Measurements from ENCODE around the gene FARS2.
"Not testable (repeated sequence)": the region's sequence is repeated elsewhere in the genome, so short reads cannot be mapped to it uniquely, and the experiment has no call there.

Gene FARS2

GRCh38 chr6:5534643-5535042 lies 273.3 kb downstream of the FARS2 start:
- no peak for DNase-seq (ENCODE audit: low read depth in 2 of 2)

- DNase-seq (ENCODE audit: low read depth in 2 of 2): no peak
These were observed 275.3 kb downstream of the FARS2 start for GRCh38 chr6:5536644-5537043.

DNA sequence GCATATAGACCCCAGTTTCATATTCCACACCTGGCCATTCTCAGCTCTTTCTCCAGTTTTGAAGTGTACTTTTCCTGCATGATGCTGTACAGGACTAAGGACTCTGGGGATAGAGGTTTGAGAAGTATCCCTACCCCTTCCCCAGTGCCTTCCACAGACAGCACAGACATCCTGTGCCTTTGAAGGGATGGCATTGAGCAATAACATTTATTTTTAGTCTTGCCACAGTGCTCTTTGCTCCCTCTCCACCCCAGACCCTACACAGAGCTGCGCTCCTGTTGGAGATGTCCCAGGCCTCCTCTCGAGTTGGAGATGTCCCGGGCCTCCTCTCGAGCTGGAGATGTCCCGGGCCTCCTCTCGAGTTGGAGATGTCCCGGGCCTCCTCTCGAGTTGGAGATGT lies 275.8 kb downstream of the FARS2 start:
- no peak for DNase-seq (ENCODE audit: low read depth in 2 of 2)

GRCh38 chr6:5537967-5538366 lies 276.7 kb downstream of the FARS2 start:
- no peak for DNase-seq (ENCODE audit: low read depth in 2 of 2)

GRCh38 chr6:5540370-5540769 lies 279.1 kb downstream of the FARS2 start:
- DNase-seq (ENCODE audit: low read depth in 2 of 2): no peak

- no peak for DNase-seq (ENCODE audit: low read depth in 2 of 2)
These were observed 279.7 kb downstream of the FARS2 start for GRCh38 chr6:5541025-5541424.

DNA sequence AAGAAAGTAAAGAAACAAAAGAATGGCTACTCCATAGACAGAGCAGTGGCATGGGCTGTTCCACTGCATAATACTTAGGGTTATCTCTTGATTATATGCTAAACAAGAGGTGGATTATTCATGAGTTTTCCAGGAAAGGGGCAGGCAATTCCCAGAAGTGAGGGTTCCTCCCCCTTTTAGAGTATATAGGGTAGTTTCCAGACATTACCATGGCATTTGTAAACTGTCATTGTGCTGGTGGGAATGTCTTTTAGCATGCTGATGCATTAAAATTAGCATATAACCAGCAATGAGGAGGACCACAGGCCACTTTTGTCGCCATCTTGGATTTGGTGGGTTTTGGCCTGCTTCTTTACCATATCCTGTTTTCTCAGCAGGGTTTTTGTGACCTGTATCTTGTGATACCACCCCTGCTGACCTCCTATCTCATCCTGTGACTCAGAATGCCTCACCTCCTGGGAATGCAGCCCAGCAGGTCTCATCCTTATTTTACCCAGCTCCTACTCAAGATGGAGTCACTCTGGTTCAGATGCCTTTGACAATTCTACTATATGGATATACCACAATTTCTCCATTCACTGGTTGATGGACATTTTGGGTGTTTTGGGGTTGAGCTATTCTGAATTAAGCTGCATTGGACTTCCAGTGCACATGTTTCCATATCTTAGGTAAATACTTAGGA lies 280.6 kb downstream of the FARS2 start:
- no peak for DNase-seq (ENCODE audit: low read depth in 2 of 2)

- DNase-seq (ENCODE audit: low read depth in 2 of 2): no peak
These were observed 286.2 kb downstream of the FARS2 start for GRCh38 chr6:5547556-5547955.

DNA sequence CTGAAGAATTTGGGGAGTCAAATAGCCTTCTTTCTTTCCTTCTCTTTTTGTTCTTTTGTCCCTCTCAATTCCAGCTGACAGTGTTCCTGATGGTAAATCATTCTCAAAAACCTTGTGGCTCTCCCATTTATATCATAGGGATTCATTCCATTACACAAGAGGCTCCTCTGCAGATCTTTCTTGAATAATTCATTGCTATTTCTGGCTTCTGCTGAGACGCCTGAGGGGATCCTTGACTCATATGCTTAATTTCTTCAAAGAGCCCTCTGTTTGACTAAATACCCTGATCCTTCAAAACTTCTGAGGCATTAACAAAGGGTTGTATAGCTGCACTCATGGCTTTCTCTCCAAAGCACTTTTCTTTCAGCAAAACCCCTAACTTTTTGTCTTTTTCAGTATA lies 289.3 kb downstream of the FARS2 start:
- DNase-seq (ENCODE audit: low read depth in 2 of 2): no peak

DNA sequence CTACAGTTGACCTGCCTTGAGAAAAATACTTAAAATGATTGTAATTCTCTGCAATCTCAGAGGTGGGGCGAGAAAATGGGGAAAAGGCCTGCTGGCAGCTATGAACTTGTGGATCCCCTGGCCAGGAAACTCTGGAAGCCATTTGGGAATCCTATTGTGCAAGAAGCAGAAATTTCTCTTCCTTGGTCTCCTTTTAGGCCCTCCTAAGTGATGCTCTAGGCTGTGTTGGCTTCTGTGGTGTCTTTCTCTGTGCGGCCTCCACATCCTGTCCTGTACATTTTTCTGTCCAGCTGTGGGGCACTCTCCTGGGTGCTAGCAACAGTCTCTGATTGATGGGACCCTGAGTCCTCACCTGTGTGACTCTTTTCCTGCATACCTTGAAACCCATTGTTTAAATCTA lies 290.9 kb downstream of the FARS2 start:
- no peak for DNase-seq (ENCODE audit: low read depth in 2 of 2)

DNA sequence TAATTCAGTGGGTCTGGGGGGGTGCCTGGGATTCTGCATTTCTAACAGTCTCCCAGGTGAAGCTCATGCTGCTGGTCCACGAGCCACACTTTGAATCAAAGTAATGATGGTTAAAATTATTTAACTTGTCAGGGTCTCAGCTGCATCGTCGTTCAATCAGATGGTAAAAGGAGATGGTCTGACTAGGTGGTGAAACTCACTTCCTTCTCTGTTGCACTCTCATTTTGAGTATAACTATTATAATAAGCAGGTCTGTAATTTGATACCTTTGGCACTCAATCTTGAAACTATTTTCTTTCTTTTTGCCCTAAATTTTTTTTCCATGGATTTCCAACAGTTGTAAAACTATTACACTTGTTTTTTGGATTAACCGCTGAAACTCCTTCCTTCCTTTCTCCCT lies 292.5 kb downstream of the FARS2 start:
- DNase-seq (ENCODE audit: low read depth in 2 of 2): no peak

DNA sequence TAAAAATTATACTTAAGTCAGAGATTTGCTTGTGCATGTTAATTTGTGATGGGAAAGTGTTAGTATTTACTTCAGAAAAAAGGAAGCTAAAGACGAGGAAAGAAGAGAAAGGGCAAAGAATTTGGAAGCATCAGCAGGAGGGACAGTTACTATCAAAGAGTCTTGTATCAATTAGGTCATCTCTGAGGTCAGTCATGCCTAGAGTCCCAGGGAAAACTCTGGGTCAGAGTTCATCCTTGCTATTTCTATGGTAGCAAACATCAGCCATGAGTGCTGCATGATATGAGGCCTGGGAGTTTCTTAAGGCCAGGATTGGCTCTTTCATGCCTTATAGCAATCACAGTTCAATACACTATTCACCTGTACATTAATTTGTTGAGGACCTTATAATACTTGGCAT lies 292.9 kb downstream of the FARS2 start:
- DNase-seq (ENCODE audit: low read depth in 2 of 2): no peak

DNA sequence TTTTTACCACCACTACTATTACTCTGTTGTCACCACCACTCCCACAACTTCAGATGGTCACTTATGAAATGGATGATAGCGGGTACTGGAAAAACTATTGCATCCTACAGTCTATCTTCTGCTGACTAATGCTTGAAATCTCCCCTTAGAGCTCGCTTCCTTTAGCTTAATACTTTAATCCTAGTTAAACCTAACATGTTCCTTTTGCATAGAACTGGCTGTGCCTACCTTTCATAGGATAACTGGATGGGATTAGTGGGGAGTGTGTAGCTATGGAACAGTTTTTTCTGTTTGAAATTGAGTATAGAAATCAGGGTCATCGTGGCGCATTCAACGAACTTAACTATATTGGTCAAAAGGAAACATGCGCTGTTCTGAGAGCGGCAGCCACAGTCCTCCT lies 294.7 kb downstream of the FARS2 start:
- DNase-seq (ENCODE audit: low read depth in 2 of 2): no peak

GRCh38 chr6:5557506-5557905 lies 296.2 kb downstream of the FARS2 start:
- no peak for DNase-seq (ENCODE audit: low read depth in 2 of 2)

- DNase-seq (ENCODE audit: low read depth in 2 of 2): no peak
These were observed 298.3 kb downstream of the FARS2 start for GRCh38 chr6:5559651-5560050.

GRCh38 chr6:5562277-5562676 lies 301.0 kb downstream of the FARS2 start:
- no peak for DNase-seq (ENCODE audit: low read depth in 2 of 2)

DNA sequence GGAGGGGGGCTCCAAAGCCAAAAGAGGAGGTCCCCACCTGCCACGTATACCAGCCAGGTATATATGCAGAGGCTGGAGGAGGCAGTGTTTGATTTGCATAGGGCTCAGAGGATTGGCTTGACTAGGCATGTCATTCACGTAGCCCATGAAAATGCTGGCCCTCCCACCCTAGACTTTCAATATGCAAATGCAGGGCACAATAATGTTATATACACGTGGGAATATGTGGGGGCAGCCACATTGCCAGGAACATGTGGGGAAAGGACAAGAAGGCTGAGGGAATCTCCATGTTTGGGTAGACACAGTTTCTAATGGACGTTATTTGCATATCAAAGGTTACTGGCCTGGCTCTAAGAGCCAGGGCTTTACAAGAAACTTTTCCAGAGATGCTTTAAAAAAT lies 301.8 kb downstream of the FARS2 start:
- no peak for DNase-seq (ENCODE audit: low read depth in 2 of 2)

DNA sequence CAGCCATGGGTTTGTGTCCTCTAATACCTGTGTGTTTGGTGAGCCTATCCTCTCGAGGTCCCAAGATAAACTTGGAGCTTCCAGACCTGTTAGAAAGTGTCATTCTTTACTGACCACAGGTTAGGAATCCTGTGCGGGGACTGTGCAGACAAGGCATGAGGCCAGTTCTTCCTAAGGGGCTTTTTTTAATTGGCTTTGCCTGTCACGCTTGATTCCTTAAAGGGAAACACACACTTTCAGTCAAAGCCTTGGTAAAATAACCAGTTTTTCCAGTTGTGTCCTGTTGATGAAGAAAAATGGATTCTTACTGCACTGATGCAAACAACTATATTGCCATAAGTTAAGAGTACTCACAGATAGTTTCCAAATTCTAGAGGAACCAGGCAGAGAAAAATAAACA lies 303.4 kb downstream of the FARS2 start:
- not testable (repeated sequence) for DNase-seq (ENCODE audit: low read depth in 2 of 2)

DNA sequence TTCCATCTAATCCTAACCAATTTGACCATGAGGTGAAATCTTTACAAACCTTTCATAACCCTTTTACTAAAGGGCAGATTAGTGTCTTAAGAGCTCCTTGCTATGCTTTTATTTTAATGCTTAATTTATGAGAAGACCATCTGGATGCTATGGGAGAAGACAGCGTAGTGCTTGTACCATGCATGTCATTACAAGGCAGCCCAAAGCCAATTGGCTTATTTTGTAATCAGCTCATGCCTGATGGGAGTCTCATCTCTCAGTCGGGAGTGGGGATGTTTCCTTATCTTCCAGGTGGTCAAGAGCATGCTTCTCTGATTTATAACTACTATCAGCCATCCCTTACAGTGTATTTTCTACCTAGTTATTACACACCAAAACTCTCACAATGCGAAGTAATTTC lies 304.7 kb downstream of the FARS2 start:
- no peak for DNase-seq (ENCODE audit: low read depth in 2 of 2)

DNA sequence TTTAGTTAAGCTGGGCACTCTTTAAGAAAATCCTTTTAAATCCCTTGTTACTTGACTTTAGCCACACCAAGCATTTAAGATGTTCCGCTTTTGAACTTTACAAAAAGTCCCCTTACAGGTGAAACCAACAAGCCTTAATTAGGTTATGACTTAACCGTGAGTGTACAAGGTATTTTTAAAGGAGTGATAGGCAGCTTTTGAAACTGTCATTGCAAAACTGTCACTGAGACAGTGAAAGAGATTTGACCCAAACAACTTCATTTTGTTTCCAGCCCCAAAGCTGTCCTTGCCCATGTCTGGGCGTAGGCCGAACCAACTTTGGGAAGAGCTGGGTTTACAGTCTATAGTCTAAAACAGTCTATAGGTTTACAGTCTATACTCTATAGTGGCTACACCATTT lies 305.4 kb downstream of the FARS2 start:
- DNase-seq (ENCODE audit: low read depth in 2 of 2): no peak

DNA sequence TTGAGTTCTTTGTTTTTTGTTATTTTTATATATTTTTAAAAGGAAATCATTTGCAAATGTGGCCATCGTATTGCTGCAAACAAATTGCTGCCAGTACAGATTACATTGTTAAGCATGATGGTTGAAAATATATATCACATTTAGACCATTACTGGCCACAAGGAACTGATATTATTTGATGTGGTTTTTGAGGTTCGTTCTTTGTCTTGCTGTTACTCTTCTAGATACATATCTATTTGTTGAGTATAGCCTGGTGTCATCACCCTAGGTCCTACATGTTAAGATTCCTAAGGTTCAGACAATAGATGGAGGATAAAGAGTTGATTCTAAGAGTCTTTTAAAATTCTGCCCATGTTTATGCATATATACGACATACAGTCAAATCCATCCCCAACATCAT lies 306.0 kb downstream of the FARS2 start:
- DNase-seq (ENCODE audit: low read depth in 2 of 2): no peak

- DNase-seq (ENCODE audit: low read depth in 2 of 2): no peak
These were observed 306.6 kb downstream of the FARS2 start for GRCh38 chr6:5567890-5568289.

DNA sequence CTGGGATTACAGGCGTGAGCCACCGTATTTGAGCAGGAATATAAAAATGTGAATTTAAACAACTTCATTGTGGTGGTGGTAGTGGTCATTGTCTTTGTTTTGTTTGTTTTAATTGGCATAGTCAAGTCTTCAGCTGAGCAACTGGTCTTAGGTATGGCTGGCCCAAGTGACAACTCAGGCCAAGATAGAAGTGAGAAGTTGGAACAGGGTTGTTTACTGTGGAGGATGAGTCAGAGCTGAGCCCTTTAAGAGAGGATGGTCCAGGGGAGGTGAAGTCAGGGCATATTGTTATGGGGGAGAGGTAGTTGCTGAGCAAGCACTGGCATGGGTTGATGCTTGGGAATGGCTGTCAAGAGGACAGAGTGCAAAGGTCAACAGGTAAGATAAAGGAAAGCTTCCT lies 308.2 kb downstream of the FARS2 start:
- DNase-seq (ENCODE audit: low read depth in 2 of 2): no peak

- DNase-seq (ENCODE audit: low read depth in 2 of 2): no peak
These were observed 309.3 kb downstream of the FARS2 start for GRCh38 chr6:5570641-5571040.
